HL-60 (cell line): Measurements from ENCODE around the gene BAG5.
"Not testable (repeated sequence)": the region's sequence is repeated elsewhere in the genome, so short reads cannot be mapped to it uniquely, and the experiment has no call there.

ENCODE experiments used
- DNase-seq, 2 experiments: peaks; one replicate each; pipeline ENCODE4 v3.0.0-alpha.2; 2010 to 2020; ENCODE audit warnings: low read depth in 1 of 2, low spot score in 1 of 2
- H3K27ac ChIP-seq: fragments of 250-450 bp; sonication (Bioruptor Pico); replicated peaks from 2 replicates; pipeline ENCODE4 v1.5.1; 2020; ENCODE audit warnings: mild to moderate bottlenecking, moderate library complexity
- H3K27me3 ChIP-seq: fragments of 250-450 bp; sonication (Bioruptor Pico); 2 replicates; pipeline ENCODE4 v1.5.1; 2021; ENCODE audit warnings: mild to moderate bottlenecking, moderate library complexity; ENCODE audit not compliant: insufficient read depth, poor library complexity, severe bottlenecking
- H3K4me3 ChIP-seq: replicated peaks from 2 replicates; pipeline ENCODE4 v1.5.1; 2011; ENCODE audit warnings: mild to moderate bottlenecking, control low read depth, low read length; ENCODE audit not compliant: insufficient read depth
- GABPA ChIP-seq: IDR thresholded peaks from 2 replicates; pipeline ENCODE4 v1.6.1; 2012; ENCODE audit warnings: low read depth
- POLR2AphosphoS5 ChIP-seq: IDR thresholded peaks from 2 replicates; pipeline ENCODE4 v1.6.1; 2012; ENCODE audit warnings: low read depth
- REST ChIP-seq: IDR thresholded peaks from 2 replicates; pipeline ENCODE4 v1.6.1; 2012; ENCODE audit warnings: low read depth; ENCODE audit not compliant: insufficient replicate concordance
- SPI1 ChIP-seq: IDR thresholded peaks from 2 replicates; pipeline ENCODE4 v1.6.1; 2012; ENCODE audit warnings: low read depth, mild to moderate bottlenecking, borderline replicate concordance
- TF ChIP-seq, protein P1 (sequence below): IDR thresholded peaks from one replicate; pipeline ENCODE4 v1.5.1; 2011; ENCODE audit warnings: low read length, control low read depth, inconsistent platforms; ENCODE audit not compliant: insufficient read depth

The BAG5 gene

GRCh38 chr14:103526247-103526913 lies 36.1 kb downstream of the BAG5 start:
- no peak overlapping the region for H3K27ac ChIP-seq
- TF ChIP-seq GABPA (no peak), SPI1 (peak; percentile 54; the same call in 1 of the 2 replicates), POLR2AphosphoS5 (no peak)
- H3K27me3 ChIP-seq, result peaks cover 14% of the 10 kb centered on the region
- peak in 1 of 2 experiments; percentile 66 for DNase-seq
- H3K4me3 ChIP-seq, result no peak overlapping the region

DNA sequence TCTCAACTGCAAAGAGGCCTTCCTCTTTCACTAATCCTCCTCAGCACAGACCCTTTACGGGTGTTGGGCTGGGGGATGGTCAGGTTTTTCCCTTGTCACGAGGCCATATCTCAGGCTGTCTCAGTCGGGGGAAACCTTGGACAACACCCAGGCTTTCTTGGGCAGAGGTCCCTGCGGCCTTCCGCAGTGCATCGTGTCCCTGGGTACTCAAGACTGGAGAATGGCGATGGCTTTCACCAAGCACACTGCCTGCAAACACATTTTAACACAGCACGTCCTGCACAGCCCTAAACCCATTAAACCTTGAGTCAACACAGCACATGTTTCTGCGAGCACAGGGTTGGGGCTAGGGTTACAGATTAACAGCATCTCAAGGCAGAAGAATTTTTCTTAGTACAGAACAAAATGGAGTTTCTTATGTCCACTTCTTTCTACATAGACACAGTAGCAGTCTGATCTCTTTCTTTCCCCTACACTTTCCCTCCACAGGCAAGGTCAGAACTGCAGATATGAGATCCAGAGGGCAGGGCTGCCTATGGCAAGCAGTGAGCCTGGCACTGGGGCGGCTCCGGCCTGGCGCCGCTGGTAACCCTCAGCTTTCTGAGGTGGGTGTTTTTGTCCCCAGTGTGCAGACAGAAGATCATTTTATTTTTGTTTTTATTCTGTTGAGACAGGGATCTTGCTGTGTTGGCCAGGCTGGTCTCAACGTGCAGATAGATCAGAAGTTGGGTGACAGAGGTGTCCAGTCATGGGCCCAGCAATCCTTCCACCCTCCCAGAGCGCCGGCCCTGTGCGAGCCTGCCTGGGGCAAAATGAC lies 36.8 kb downstream of the BAG5 start:
- DNase-seq, H3K4me3 ChIP-seq, H3K27ac ChIP-seq: not testable (repeated sequence)
- peaks cover 16% of the 10 kb centered on the region for H3K27me3 ChIP-seq

- peaks cover 17% of the 10 kb centered on the region for H3K27me3 ChIP-seq
- H3K27ac ChIP-seq, result no peak overlapping the region
- no peak overlapping the region for H3K4me3 ChIP-seq
- no peak for DNase-seq
- TF ChIP-seq SPI1 (no peak), GABPA (no peak), POLR2AphosphoS5 (no peak), REST (no peak)
- TF ChIP-seq, protein P1, sequence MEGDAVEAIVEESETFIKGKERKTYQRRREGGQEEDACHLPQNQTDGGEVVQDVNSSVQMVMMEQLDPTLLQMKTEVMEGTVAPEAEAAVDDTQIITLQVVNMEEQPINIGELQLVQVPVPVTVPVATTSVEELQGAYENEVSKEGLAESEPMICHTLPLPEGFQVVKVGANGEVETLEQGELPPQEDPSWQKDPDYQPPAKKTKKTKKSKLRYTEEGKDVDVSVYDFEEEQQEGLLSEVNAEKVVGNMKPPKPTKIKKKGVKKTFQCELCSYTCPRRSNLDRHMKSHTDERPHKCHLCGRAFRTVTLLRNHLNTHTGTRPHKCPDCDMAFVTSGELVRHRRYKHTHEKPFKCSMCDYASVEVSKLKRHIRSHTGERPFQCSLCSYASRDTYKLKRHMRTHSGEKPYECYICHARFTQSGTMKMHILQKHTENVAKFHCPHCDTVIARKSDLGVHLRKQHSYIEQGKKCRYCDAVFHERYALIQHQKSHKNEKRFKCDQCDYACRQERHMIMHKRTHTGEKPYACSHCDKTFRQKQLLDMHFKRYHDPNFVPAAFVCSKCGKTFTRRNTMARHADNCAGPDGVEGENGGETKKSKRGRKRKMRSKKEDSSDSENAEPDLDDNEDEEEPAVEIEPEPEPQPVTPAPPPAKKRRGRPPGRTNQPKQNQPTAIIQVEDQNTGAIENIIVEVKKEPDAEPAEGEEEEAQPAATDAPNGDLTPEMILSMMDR, result no peak
These were observed 38.2 kb downstream of the BAG5 start for GRCh38 chr14:103524002-103524935.

DNA sequence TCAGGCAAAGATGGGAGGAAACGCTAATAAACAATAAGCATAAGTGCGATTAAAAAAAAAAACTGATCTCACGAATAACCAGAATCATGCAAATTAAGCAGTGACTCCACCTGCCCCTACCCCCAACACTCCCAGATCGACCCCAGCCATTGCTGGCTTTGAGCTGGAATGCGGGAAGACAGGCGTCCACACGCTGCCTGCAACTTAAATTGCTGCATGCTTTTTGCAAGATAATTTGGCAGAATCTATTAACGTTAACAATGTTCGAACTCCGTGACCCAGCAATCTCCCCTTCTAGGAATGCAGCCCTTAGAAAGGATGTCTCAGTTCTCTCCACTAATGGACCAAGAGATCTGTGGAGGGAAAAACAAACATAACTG lies 38.9 kb downstream of the BAG5 start:
- Histone ChIP-seq H3K27ac (no peak overlapping the region), H3K4me3 (no peak overlapping the region), H3K27me3 (peaks cover 17% of the 10 kb centered on the region)
- TF ChIP-seq GABPA, result no peak
- no peak for TF ChIP-seq SPI1
- TF ChIP-seq, protein P1, result no peak
- no peak for TF ChIP-seq REST
- TF ChIP-seq POLR2AphosphoS5, result no peak
- DNase-seq, result no peak
